ENCODE results near the gene CHST6. TPM values are rescaled to one million over a fixed set of nuclear protein-coding genes. Genes with fewer than 3 reads are reported as not detected.
"Not testable (repeated sequence)": the region's sequence is repeated elsewhere in the genome, so short reads cannot be mapped to it uniquely, and the experiment has no call there.

The CHST6 gene
- total RNA-seq, 2 experiments from 2014 or later = not detected

DNA sequence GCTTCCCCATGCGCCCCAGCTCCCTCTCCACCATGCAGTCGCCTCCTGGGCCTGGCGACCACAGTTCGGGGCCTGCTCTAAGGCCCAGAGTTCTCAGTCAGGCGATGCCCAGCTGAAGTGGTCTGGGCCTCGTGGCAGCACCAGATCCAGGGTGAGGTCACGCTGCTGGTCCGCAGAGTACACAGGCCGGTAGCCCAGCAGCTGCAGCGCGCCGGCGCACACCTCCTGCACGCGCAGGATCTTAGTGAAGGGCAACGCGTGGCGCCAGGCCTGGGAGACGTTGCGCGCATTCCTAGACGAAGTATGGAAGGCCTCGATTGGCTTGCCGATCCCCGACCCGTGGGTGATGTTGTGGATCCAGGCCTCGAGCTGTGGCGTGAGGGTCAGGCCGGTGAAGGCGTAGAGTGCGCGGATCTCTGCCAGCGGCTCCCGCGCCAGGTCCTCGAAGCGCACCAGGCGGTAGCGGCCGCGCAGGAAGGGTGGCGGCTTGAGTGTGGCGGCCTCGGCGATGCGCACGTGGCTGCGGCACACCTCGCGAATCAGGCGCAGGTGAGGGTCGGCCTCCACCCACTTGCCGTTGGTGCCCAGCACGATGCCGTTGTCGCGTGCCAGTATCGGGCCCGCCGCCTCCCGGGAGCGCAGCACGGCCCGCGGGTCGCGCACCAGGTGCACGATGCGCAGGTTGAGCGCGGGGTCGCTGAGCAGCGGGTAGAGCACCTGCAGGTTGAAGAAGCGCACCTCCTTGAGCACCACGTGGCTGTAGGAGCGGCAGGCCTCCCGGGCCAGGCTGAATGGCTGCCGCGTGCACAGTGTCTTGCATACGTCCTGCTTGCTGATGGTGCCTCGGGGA, 34.0 kb upstream of the CHST6 start:
- H3K36me3 Mint-ChIP-seq (ENCODE audit: low read depth) = no peaks in the 10 kb centered on the region
- no peak overlapping the region for H3K27ac Mint-ChIP-seq
- H3K4me3 Mint-ChIP-seq = no peak overlapping the region
- no peaks in the 10 kb centered on the region for H3K9me3 Mint-ChIP-seq (ENCODE audit: insufficient read depth)
- no peak for ATAC-seq
- POLR2A ChIA-PET = no interaction called here
- H3K27me3 Mint-ChIP-seq (ENCODE audit: low read depth) = no peaks in the 10 kb centered on the region
- no peak for DNase-seq
- CTCF ChIA-PET = no interaction called here
- no peaks in the 10 kb centered on the region for H3K4me1 Mint-ChIP-seq (ENCODE audit: low read depth)

- Mint-ChIP-seq H3K9me3 (ENCODE audit: insufficient read depth) (no peaks in the 10 kb centered on the region), H3K27ac (no peak overlapping the region), H3K27me3 (ENCODE audit: low read depth) (no peaks in the 10 kb centered on the region), H3K4me3 (no peak overlapping the region), H3K36me3 (ENCODE audit: low read depth) (no peaks in the 10 kb centered on the region), H3K4me1 (ENCODE audit: low read depth) (no peaks in the 10 kb centered on the region)
- DNase-seq (no peak), ATAC-seq (no peak)
- CTCF ChIA-PET = interaction anchor here (1.3 kb wide), 1 partner anchor 11 kb away, joined by 4 read pairs; no protein-coding TSS in a partner anchor
- POLR2A ChIA-PET = no interaction called here
These were observed 32.6 kb upstream of the CHST6 start for GRCh38 chr16:75527825-75528299.

DNA sequence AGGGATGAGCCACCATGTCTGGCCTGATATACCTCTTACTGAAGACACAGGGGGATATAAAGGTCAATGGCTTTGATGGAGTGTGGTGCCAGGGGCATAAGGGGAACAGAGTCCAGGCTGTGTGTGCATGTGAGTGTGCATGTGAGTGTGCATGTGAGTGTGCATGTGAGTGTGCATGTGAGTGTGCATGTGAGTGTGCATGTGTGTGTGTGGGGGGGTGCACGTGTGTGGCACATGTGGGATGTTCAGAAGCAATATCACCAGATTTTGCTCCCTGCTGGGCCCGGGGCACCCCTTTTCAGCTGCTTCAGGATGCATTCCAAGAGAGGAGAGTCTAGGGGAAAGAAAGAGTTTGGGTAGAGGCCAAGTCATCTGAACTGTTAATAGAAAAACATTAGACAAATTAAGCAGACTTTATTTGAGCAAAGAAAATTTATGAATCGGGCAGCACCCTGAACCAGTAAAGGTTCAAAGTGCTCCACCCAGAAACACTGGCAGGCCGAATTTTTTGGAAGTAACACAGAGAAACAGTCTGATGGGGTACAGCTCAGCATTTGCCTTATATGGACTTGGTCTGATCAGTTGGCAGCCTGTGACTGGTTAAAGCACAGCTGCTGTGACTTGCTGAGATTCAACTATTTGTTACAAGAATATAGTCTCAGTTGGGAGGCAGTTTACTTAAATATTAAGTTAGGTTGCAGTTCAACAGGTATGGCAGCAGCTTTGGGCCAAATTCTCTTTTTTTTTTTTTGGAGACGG, 31.0 kb upstream of the CHST6 start:
- ATAC-seq (no peak), DNase-seq (no peak)
- no peak overlapping the region for H3K27ac Mint-ChIP-seq
- H3K9me3 Mint-ChIP-seq (ENCODE audit: insufficient read depth) = no peaks in the 10 kb centered on the region
- CTCF ChIA-PET = no interaction called here
- POLR2A ChIA-PET = interaction anchor here (0.6 to 0.7 kb wide), 2 partner anchors 62 to 704 kb away, joined by 3 read pairs; no protein-coding TSS in a partner anchor
- H3K27me3 Mint-ChIP-seq (ENCODE audit: low read depth) = no peaks in the 10 kb centered on the region
- no peaks in the 10 kb centered on the region for H3K36me3 Mint-ChIP-seq (ENCODE audit: low read depth)
- no peaks in the 10 kb centered on the region for H3K4me1 Mint-ChIP-seq (ENCODE audit: low read depth)
- no peak overlapping the region for H3K4me3 Mint-ChIP-seq

DNA sequence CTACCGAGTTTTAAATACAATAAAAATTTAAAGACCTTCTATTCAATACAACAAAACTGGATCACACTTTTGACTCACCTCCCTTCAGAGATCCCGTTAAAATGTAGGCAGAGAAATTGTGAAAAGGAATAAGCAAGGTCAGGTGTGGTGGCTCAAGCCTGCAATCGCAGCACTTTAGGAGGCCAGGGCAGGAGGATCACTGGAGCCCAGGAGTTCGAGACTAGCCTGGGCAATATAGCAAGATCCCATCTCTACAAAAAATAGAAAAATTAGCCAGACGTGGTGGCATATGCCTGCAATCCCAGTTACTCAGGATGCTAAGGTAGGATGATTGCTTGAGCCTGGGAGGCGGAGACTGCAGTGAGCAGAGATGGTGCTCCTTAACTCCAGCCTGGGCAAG, 23.9 kb upstream of the CHST6 start:
- Mint-ChIP-seq H3K9me3 (ENCODE audit: insufficient read depth) (no peaks in the 10 kb centered on the region), H3K4me1 (ENCODE audit: low read depth) (peaks cover 13% of the 10 kb centered on the region), H3K27ac (no peak overlapping the region), H3K27me3 (ENCODE audit: low read depth) (no peaks in the 10 kb centered on the region), H3K4me3 (no peak overlapping the region), H3K36me3 (ENCODE audit: low read depth) (no peaks in the 10 kb centered on the region)
- ChIA-PET CTCF (interaction anchor here (0.8 to 1.2 kb wide), 2 partner anchors 31 to 102 kb away, joined by 3 to 5 read pairs; no protein-coding TSS in a partner anchor), POLR2A (no interaction called here)
- ATAC-seq (no peak), DNase-seq (no peak)

GRCh38 chr16:75516189-75516966, 21.1 kb upstream of the CHST6 start:
- H3K4me1 Mint-ChIP-seq (ENCODE audit: low read depth) = peaks cover 13% of the 10 kb centered on the region
- DNase-seq (peak; percentile 38), ATAC-seq (peak; percentile 50)
- not testable (repeated sequence) for H3K27me3 Mint-ChIP-seq (ENCODE audit: low read depth); H3K9me3 Mint-ChIP-seq (ENCODE audit: insufficient read depth); H3K36me3 Mint-ChIP-seq (ENCODE audit: low read depth)
- H3K4me3 Mint-ChIP-seq = peak overlapping the region; percentile 92
- ChIA-PET CTCF (interaction anchor here (0.7 to 3.5 kb wide), 39 partner anchors 8 to 490 kb away, joined by 3 to 20 read pairs (median 5); partner anchors contain the start of genes ADAT1, CHST6, GABARAPL2 and KARS1), POLR2A (interaction anchor here (0.6 to 2.1 kb wide), 6 partner anchors 49 to 532 kb away, joined by 3 to 7 read pairs (median 6); partner anchors contain the start of genes CFDP1, GABARAPL2 and WDR59)
- H3K27ac Mint-ChIP-seq = peak overlapping the region; percentile 8

- peaks cover 13% of the 10 kb centered on the region for H3K4me1 Mint-ChIP-seq (ENCODE audit: low read depth)
- no peak for ATAC-seq
- ChIA-PET POLR2A (no interaction called here), CTCF (interaction anchor here (1.4 kb wide), 1 partner anchor 42 kb away, joined by 5 read pairs; no protein-coding TSS in a partner anchor)
- H3K27me3 Mint-ChIP-seq (ENCODE audit: low read depth) = no peaks in the 10 kb centered on the region
- no peak overlapping the region for H3K4me3 Mint-ChIP-seq
- H3K27ac Mint-ChIP-seq = no peak overlapping the region
- no peaks in the 10 kb centered on the region for H3K36me3 Mint-ChIP-seq (ENCODE audit: low read depth)
- H3K9me3 Mint-ChIP-seq (ENCODE audit: insufficient read depth) = no peaks in the 10 kb centered on the region
- no peak for DNase-seq
These were observed 19.1 kb upstream of the CHST6 start for GRCh38 chr16:75514296-75514695.

GRCh38 chr16:75506574-75506973, 11.3 kb upstream of the CHST6 start:
- ChIA-PET POLR2A (no interaction called here), CTCF (no interaction called here)
- Mint-ChIP-seq H3K4me3 (no peak overlapping the region), H3K9me3 (ENCODE audit: insufficient read depth) (no peaks in the 10 kb centered on the region), H3K4me1 (ENCODE audit: low read depth) (no peaks in the 10 kb centered on the region), H3K27ac (no peak overlapping the region), H3K36me3 (ENCODE audit: low read depth) (no peaks in the 10 kb centered on the region), H3K27me3 (ENCODE audit: low read depth) (peaks cover 25% of the 10 kb centered on the region)
- ATAC-seq (no peak), DNase-seq (no peak)

DNA sequence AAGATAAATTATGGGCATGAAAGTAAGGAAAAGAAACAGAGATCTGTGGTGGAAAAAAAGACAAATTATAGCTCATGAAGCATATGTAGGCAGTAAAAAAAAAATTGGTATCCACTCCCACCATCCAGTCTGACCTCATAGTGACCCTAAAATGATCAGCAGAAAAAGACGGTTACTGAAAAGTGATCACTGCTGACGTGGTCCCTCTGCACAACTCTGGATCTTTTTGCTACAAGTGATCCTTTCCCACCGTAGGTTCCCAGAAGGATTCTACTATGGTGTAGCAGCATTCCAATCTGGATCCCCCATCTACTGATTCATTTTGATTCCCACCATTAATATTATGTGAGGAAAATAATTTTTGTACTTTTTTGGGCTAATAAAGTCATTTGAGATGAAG, 10.9 kb upstream of the CHST6 start:
- H3K27ac Mint-ChIP-seq = no peak overlapping the region
- no peak for DNase-seq
- H3K36me3 Mint-ChIP-seq (ENCODE audit: low read depth) = no peaks in the 10 kb centered on the region
- H3K4me1 Mint-ChIP-seq (ENCODE audit: low read depth) = no peaks in the 10 kb centered on the region
- ATAC-seq = no peak
- CTCF ChIA-PET = interaction anchor here (0.9 kb wide), 1 partner anchor 11 kb away, joined by 3 read pairs; no protein-coding TSS in a partner anchor
- H3K9me3 Mint-ChIP-seq (ENCODE audit: insufficient read depth) = no peaks in the 10 kb centered on the region
- H3K27me3 Mint-ChIP-seq (ENCODE audit: low read depth) = peaks cover 25% of the 10 kb centered on the region
- POLR2A ChIA-PET = no interaction called here
- H3K4me3 Mint-ChIP-seq = no peak overlapping the region

GRCh38 chr16:75503801-75504200, 8.6 kb upstream of the CHST6 start:
- Mint-ChIP-seq H3K9me3 (ENCODE audit: insufficient read depth) (no peaks in the 10 kb centered on the region), H3K27me3 (ENCODE audit: low read depth) (peaks cover 25% of the 10 kb centered on the region), H3K36me3 (ENCODE audit: low read depth) (no peaks in the 10 kb centered on the region), H3K4me1 (ENCODE audit: low read depth) (no peaks in the 10 kb centered on the region), H3K27ac (no peak overlapping the region), H3K4me3 (no peak overlapping the region)
- no peak for ATAC-seq
- no peak for DNase-seq
- POLR2A ChIA-PET = no interaction called here
- CTCF ChIA-PET = no interaction called here

GRCh38 chr16:75502916-75503605, 7.8 kb upstream of the CHST6 start:
- no peaks in the 10 kb centered on the region for H3K4me1 Mint-ChIP-seq (ENCODE audit: low read depth)
- ChIA-PET POLR2A (no interaction called here), CTCF (no interaction called here)
- ATAC-seq (no peak), DNase-seq (no peak)
- H3K27me3 Mint-ChIP-seq (ENCODE audit: low read depth) = peaks cover 19% of the 10 kb centered on the region
- H3K9me3 Mint-ChIP-seq (ENCODE audit: insufficient read depth) = no peaks in the 10 kb centered on the region
- H3K36me3 Mint-ChIP-seq (ENCODE audit: low read depth) = no peaks in the 10 kb centered on the region
- no peak overlapping the region for H3K4me3 Mint-ChIP-seq
- no peak overlapping the region for H3K27ac Mint-ChIP-seq

DNA sequence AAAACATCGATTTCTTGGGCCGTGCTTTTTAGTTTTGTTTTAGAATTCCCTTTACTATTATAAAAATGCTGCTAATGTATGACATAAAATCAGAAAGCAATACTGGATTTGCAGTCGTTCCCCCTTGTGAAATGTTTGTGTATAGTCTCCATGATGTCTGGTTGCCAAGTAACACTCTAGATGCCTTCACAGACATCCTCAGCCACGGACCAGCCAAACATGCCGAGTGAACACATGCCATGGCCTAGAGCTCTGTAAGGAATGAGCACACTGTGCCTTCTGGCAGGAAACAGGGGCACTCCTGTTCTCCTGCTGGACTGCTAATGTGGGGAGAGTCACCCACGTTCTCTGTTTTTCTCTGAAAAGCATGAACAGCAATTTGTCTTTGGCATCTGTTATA, 6.6 kb upstream of the CHST6 start:
- H3K4me3 Mint-ChIP-seq; CTCF ChIA-PET; POLR2A ChIA-PET; H3K9me3 Mint-ChIP-seq (ENCODE audit: insufficient read depth); DNase-seq; H3K4me1 Mint-ChIP-seq (ENCODE audit: low read depth); H3K36me3 Mint-ChIP-seq (ENCODE audit: low read depth); H3K27ac Mint-ChIP-seq; ATAC-seq: not testable (repeated sequence)
- peaks cover 17% of the 10 kb centered on the region for H3K27me3 Mint-ChIP-seq (ENCODE audit: low read depth)
